Measurements from ENCODE around the gene TTBK2.
"Not testable (repeated sequence)": the region's sequence is repeated elsewhere in the genome, so short reads cannot be mapped to it uniquely, and the experiment has no call there.

TTBK2 gene

GRCh38 chr15:42920519-42921341 is at the start of gene TTBK2:
TSS of gene TTBK2 (minus strand) at chr15:42920778. CDS start at chr15:42878617, 42,161 bp downstream.
- Mint-ChIP-seq H3K4me1 (ENCODE audit: low read depth) (peaks cover 28% of the 10 kb centered on the region), H3K4me3 (peak within 1 kb of the TSS; percentile 98), H3K9me3 (no peaks in the 10 kb centered on the region), H3K27ac (peak within 1 kb of the TSS; percentile 91), H3K27me3 (ENCODE audit: low read depth) (no peaks in the 10 kb centered on the region), H3K36me3 (ENCODE audit: low read depth) (peaks cover 3% of the 10 kb centered on the region)
- DNase-seq (ENCODE audit: low spot score) = peak; percentile 97

GRCh38 chr15:42964476-42964875 is 43.9 kb upstream of the TTBK2 start:
- H3K4me3 Mint-ChIP-seq = no peak overlapping the region
- no peak for DNase-seq (ENCODE audit: low spot score)
- H3K27ac Mint-ChIP-seq = no peak overlapping the region
- no peaks in the 10 kb centered on the region for H3K9me3 Mint-ChIP-seq
- H3K27me3 Mint-ChIP-seq (ENCODE audit: low read depth) = no peaks in the 10 kb centered on the region
- H3K4me1 Mint-ChIP-seq (ENCODE audit: low read depth) = no peaks in the 10 kb centered on the region
- H3K36me3 Mint-ChIP-seq (ENCODE audit: low read depth) = peaks cover 48% of the 10 kb centered on the region

DNA sequence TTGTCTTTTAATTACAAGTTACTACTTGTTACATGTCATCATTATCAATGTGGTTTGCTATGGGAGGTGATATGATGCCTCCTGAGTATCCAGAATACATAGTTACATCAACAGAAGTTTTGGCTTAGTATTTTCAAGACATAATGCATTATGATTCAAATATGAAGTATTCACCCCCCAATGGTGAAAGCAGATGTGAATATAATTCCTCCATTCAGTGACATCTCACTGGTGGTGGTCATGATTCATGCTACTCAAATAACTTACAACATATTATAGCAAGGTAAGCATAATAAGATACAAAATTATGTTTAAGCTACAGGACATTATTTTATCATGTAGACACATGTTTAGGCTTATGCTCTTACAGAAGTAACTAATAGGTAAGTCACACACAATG is 34.9 kb upstream of the TTBK2 start:
- no peak overlapping the region for H3K4me3 Mint-ChIP-seq
- H3K27me3 Mint-ChIP-seq (ENCODE audit: low read depth) = no peaks in the 10 kb centered on the region
- DNase-seq (ENCODE audit: low spot score) = no peak
- peaks cover 50% of the 10 kb centered on the region for H3K36me3 Mint-ChIP-seq (ENCODE audit: low read depth)
- H3K9me3 Mint-ChIP-seq = peaks cover 3% of the 10 kb centered on the region
- no peaks in the 10 kb centered on the region for H3K4me1 Mint-ChIP-seq (ENCODE audit: low read depth)
- no peak overlapping the region for H3K27ac Mint-ChIP-seq

DNA sequence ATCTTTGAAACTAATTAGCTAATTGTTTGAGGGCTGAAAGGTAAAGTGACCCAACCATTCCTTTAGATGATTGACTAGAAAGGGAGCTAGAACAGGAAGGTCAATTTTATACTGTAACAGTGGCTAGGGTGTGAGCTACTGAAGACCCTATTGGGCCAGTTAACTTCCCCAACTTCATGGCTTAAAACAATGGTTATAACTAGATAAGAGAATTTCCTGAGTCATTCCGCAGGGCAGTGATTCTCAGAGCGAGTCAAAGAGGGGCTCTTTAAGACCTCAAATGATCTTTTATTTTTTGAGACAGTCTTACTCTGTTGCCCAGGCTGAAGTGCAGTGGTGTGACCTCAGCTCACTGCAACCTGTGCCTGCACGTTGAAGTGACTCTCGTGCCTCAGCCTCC is 33.7 kb upstream of the TTBK2 start:
- H3K27ac Mint-ChIP-seq = no peak overlapping the region
- DNase-seq (ENCODE audit: low spot score) = no peak
- no peak overlapping the region for H3K4me3 Mint-ChIP-seq
- H3K36me3 Mint-ChIP-seq (ENCODE audit: low read depth) = peaks cover 49% of the 10 kb centered on the region
- no peaks in the 10 kb centered on the region for H3K27me3 Mint-ChIP-seq (ENCODE audit: low read depth)
- H3K4me1 Mint-ChIP-seq (ENCODE audit: low read depth) = no peaks in the 10 kb centered on the region
- H3K9me3 Mint-ChIP-seq = peaks cover 3% of the 10 kb centered on the region

- not testable (repeated sequence) for H3K9me3 Mint-ChIP-seq; DNase-seq (ENCODE audit: low spot score); H3K4me3 Mint-ChIP-seq; H3K27me3 Mint-ChIP-seq (ENCODE audit: low read depth); H3K4me1 Mint-ChIP-seq (ENCODE audit: low read depth); H3K27ac Mint-ChIP-seq
- H3K36me3 Mint-ChIP-seq (ENCODE audit: low read depth) = peaks cover 44% of the 10 kb centered on the region
These were observed 28.3 kb upstream of the TTBK2 start for GRCh38 chr15:42948898-42949297.

- H3K9me3 Mint-ChIP-seq = no peaks in the 10 kb centered on the region
- no peaks in the 10 kb centered on the region for H3K4me1 Mint-ChIP-seq (ENCODE audit: low read depth)
- no peak overlapping the region for H3K27ac Mint-ChIP-seq
- DNase-seq (ENCODE audit: low spot score) = no peak
- H3K4me3 Mint-ChIP-seq = no peak overlapping the region
- no peaks in the 10 kb centered on the region for H3K27me3 Mint-ChIP-seq (ENCODE audit: low read depth)
- H3K36me3 Mint-ChIP-seq (ENCODE audit: low read depth) = peaks cover 10% of the 10 kb centered on the region
These were observed 19.9 kb upstream of the TTBK2 start for GRCh38 chr15:42940527-42940926.

DNA sequence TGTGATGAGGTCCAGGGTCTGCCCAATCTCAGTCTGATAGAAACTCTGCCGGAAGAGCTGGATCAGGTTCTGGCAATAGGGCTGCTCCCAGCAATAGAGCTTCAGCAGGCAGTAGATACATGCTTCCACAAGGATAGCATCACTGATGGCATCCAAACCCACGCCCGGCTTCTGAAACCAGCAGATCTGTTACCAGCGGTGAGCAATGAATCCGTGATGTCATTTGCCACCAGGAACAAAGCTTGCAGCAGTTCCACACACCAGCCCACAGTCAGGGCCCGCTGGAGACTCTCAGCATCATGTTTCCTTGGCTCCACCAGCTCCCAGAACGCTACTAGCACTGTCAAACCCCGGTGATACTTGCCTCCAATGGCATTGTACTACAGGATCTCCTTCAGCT is 19.3 kb upstream of the TTBK2 start:
- Mint-ChIP-seq H3K27ac (no peak overlapping the region), H3K9me3 (no peaks in the 10 kb centered on the region), H3K4me3 (no peak overlapping the region), H3K4me1 (ENCODE audit: low read depth) (no peaks in the 10 kb centered on the region), H3K27me3 (ENCODE audit: low read depth) (no peaks in the 10 kb centered on the region), H3K36me3 (ENCODE audit: low read depth) (peaks cover 6% of the 10 kb centered on the region)
- no peak for DNase-seq (ENCODE audit: low spot score)

- DNase-seq (ENCODE audit: low spot score) = no peak
- Mint-ChIP-seq H3K4me3 (no peak overlapping the region), H3K27ac (no peak overlapping the region), H3K36me3 (ENCODE audit: low read depth) (no peaks in the 10 kb centered on the region), H3K27me3 (ENCODE audit: low read depth) (no peaks in the 10 kb centered on the region), H3K4me1 (ENCODE audit: low read depth) (no peaks in the 10 kb centered on the region), H3K9me3 (no peaks in the 10 kb centered on the region)
These were observed 16.6 kb upstream of the TTBK2 start for GRCh38 chr15:42937143-42937542.

GRCh38 chr15:42933886-42934667 is 13.5 kb upstream of the TTBK2 start:
- Mint-ChIP-seq H3K4me1 (ENCODE audit: low read depth) (no peaks in the 10 kb centered on the region), H3K9me3 (no peaks in the 10 kb centered on the region), H3K27me3 (ENCODE audit: low read depth) (no peaks in the 10 kb centered on the region), H3K36me3 (ENCODE audit: low read depth) (no peaks in the 10 kb centered on the region), H3K4me3 (no peak overlapping the region), H3K27ac (no peak overlapping the region)
- no peak for DNase-seq (ENCODE audit: low spot score)

DNA sequence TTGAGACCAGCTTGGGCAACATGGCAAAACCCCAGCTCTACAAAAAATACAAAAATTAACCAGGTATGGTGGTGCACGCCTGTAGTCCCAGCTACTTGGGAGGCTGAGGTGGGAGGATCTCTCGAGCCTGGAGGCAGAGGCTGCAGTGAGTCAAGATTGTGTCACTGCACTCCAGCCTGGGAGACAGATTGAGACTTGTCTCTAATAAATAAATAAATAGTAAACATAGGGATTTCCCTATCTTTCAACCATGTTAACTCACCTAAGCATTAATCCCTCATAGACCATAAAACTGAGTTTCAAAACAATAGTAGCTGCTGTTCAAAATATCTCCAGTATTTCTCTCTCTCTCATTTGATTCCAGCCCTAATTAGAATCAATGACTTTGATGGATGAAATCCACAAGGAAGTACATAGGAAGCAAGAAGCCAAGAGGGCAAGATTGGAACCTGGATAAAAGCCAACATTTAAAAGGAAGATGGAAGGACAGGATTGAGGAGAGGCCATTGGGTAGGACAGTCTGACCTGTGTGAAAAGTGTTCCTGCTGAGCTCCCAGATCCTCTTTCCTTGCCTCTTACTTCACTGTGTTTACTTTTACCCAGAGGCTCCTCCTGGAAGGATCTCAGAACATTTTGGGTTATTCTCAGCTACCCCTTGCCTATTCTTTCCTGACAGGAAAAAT is 12.4 kb upstream of the TTBK2 start:
- Mint-ChIP-seq H3K27ac (no peak overlapping the region), H3K27me3 (ENCODE audit: low read depth) (no peaks in the 10 kb centered on the region), H3K4me3 (no peak overlapping the region), H3K36me3 (ENCODE audit: low read depth) (no peaks in the 10 kb centered on the region), H3K4me1 (ENCODE audit: low read depth) (no peaks in the 10 kb centered on the region), H3K9me3 (no peaks in the 10 kb centered on the region)
- no peak for DNase-seq (ENCODE audit: low spot score)

- Mint-ChIP-seq H3K27ac (no peak overlapping the region), H3K4me1 (ENCODE audit: low read depth) (no peaks in the 10 kb centered on the region), H3K4me3 (no peak overlapping the region), H3K36me3 (ENCODE audit: low read depth) (no peaks in the 10 kb centered on the region), H3K9me3 (no peaks in the 10 kb centered on the region), H3K27me3 (ENCODE audit: low read depth) (no peaks in the 10 kb centered on the region)
- no peak for DNase-seq (ENCODE audit: low spot score)
These were observed 11.3 kb upstream of the TTBK2 start for GRCh38 chr15:42931702-42932486.

DNA sequence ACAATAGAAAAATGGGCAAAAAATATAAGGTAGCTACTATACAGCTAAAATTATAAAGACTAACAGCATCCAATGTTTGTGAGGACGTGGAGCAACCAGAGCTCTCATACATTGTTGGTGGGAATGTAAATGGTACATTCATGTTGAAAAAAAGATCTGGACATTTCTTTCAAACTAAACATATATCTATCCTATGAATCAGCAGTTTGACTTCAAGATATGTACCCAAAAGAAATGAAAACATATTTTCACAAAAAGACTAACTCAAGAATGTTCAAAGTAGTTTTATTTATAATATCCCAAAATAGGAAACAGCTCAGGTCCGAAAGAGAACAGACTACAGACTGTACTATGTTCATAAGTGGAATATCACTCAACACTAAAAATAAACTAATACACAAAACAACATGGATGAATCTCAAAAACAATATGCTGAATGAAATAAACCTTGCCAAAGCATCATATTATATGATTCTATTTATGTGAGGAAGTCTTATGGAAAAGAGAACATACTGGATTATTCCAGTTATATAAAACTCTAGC is 8.8 kb upstream of the TTBK2 start:
- Mint-ChIP-seq H3K9me3 (no peaks in the 10 kb centered on the region), H3K27me3 (ENCODE audit: low read depth) (no peaks in the 10 kb centered on the region), H3K4me3 (no peak overlapping the region), H3K36me3 (ENCODE audit: low read depth) (no peaks in the 10 kb centered on the region), H3K4me1 (ENCODE audit: low read depth) (no peaks in the 10 kb centered on the region), H3K27ac (no peak overlapping the region)
- no peak for DNase-seq (ENCODE audit: low spot score)

DNA sequence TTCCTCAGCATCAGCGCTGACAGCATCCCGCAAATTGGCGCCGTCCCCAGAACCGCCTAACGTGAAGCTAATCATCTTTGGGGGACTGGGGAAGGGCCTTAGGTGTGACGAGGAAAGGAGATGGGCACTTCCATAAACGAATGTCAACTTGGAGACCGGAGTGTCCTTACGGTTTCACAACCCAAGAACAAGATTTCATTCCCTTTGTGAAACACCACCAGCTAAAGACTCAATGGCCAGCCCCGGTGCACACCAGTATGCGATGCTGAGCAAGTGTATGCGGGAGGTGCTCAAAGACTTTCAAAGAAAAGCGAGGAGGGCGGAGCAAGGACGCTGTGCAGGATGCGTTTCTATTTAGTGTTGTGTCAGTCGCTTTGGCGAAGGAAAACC is 759 bp upstream of the TTBK2 start:
- peak overlapping the region; percentile 95 for H3K4me3 Mint-ChIP-seq
- H3K4me1 Mint-ChIP-seq (ENCODE audit: low read depth) = peaks cover 28% of the 10 kb centered on the region
- peak overlapping the region; percentile 90 for H3K27ac Mint-ChIP-seq
- peaks cover 3% of the 10 kb centered on the region for H3K36me3 Mint-ChIP-seq (ENCODE audit: low read depth)
- H3K27me3 Mint-ChIP-seq (ENCODE audit: low read depth) = no peaks in the 10 kb centered on the region
- peak; percentile 45 for DNase-seq (ENCODE audit: low spot score)
- H3K9me3 Mint-ChIP-seq = no peaks in the 10 kb centered on the region
